A549 (cell line): Measurements from ENCODE around the gene MRPL14. TPM values are rescaled to one million over a fixed set of nuclear protein-coding genes. Genes with fewer than 3 reads are reported as not detected.

Experiments used
- ATAC-seq, 2 experiments: fragments of 200-7000 bp in 1 of 2; fragments of >200 bp in 1 of 2; cut with Nextera tagmentation in 1 of 2; cut with Tn5 transposase in 1 of 2; 3 replicates each; pipeline versions ENCODE4 v1.8.0 to v1.9.1; 2018 to 2020; ENCODE audit warnings: mild to moderate bottlenecking in 1 of 2, moderate library complexity in 1 of 2
- CTCF ChIA-PET: fragments of 300-600 bp; sonication (Branson Sonifier 250); formaldehyde crosslinking; extraction: SDS; loops from one replicate; lab custom pipeline; 2021; ENCODE audit warnings: antibody characterized with exemption, inconsistent platforms; lab: Yijun Ruan, JAX
- POLR2A ChIA-PET: fragments of 350-600 bp; formaldehyde crosslinking; extraction: SDS; loops from one replicate; lab custom pipeline; 2021; ENCODE audit warnings: antibody characterized with exemption, inconsistent platforms; lab: Yijun Ruan, JAX
- DNase-seq, 2 experiments: peaks; one replicate each; pipeline versions ENCODE4 v3.0.0 to v3.0.0-alpha.2; 2011 to 2016; ENCODE audit warnings: low read depth in 1 of 2, low spot score in 1 of 2
- FAIRE-seq: peaks from 2 replicates; lab custom pipeline; 2011; peaks lifted over from hg19 to GRCh38; lab: Jason Lieb, UNC
- H3K27ac ChIP-seq, 2 experiments: fragments of >200 bp; sonication (Bioruptor Twin); formaldehyde crosslinking; 3 replicates each; pipeline ENCODE4 v1.5.1; 2016 to 2017
- H3K4me1 ChIP-seq: fragments of >200 bp; sonication (Bioruptor Twin); formaldehyde crosslinking; 3 replicates; pipeline ENCODE4 v1.6.1; 2016
- H3K4me2 ChIP-seq: fragments of >200 bp; sonication (Bioruptor Twin); formaldehyde crosslinking; 3 replicates; pipeline ENCODE4 v1.6.1; 2016
- H3K4me3 ChIP-seq: fragments of >200 bp; sonication (Bioruptor Twin); formaldehyde crosslinking; 3 replicates; pipeline ENCODE4 v1.5.1; 2016
- H3K9me3 ChIP-seq: fragments of >200 bp; sonication (Bioruptor Twin); formaldehyde crosslinking; 3 replicates; pipeline ENCODE4 v1.6.1; 2016
- ATOH8 ChIP-seq: fragments of 250-450 bp; sonication (Bioruptor Pico); IDR thresholded peaks from 2 replicates; pipeline ENCODE4 v1.5.0; 2020; ENCODE audit warnings: low read depth, mild to moderate bottlenecking, moderate library complexity
- CBX2 ChIP-seq: fragments of 200-600 bp; sonication (generic); IDR thresholded peaks from 2 replicates; pipeline ENCODE4 v1.6.1; 2016; ENCODE audit warnings: low read depth, mild to moderate bottlenecking, borderline replicate concordance
- CHD2 ChIP-seq: fragments of 150-350 bp; IDR thresholded peaks from 2 replicates; pipeline ENCODE4 v1.6.1; 2014; ENCODE audit warnings: low read length; ENCODE audit not compliant: partially characterized antibody
- E2F6 ChIP-seq: IDR thresholded peaks from 2 replicates; pipeline ENCODE4 v1.6.1; 2012; ENCODE audit warnings: low read depth, borderline replicate concordance
- HEYL ChIP-seq: fragments of 250-450 bp; sonication (Bioruptor Pico); IDR thresholded peaks from 2 replicates; pipeline ENCODE4 v1.8.0; 2021; ENCODE audit warnings: mild to moderate bottlenecking, moderate library complexity
- HOXB13 ChIP-seq: fragments of 250-450 bp; sonication (Bioruptor Pico); IDR thresholded peaks from 2 replicates; pipeline ENCODE4 v1.5.0; 2020; ENCODE audit warnings: low read depth, mild to moderate bottlenecking, moderate library complexity
- HOXB5 ChIP-seq: fragments of 250-450 bp; sonication (Bioruptor Pico); IDR thresholded peaks from 2 replicates; pipeline ENCODE4 v1.5.0; 2020; ENCODE audit warnings: mild to moderate bottlenecking, moderate library complexity
- JUN ChIP-seq, 2 experiments: fragments of >200 bp; sonication (Bioruptor Twin); formaldehyde crosslinking; IDR thresholded peaks; 2 replicates in 1 of 2; 3 replicates in 1 of 2; pipeline ENCODE4 v1.6.1; 2016 to 2017
- JUNB ChIP-seq: fragments of >200 bp; sonication (Bioruptor Twin); formaldehyde crosslinking; IDR thresholded peaks from 2 replicates; pipeline ENCODE4 v1.6.1; 2016
- MAFK ChIP-seq: fragments of 450-650 bp; IDR thresholded peaks from 2 replicates; pipeline ENCODE4 v1.6.1; 2014; ENCODE audit not compliant: partially characterized antibody
- NPAS2 ChIP-seq: fragments of 250-450 bp; sonication (Bioruptor Pico); IDR thresholded peaks from 2 replicates; pipeline ENCODE4 v1.8.0; 2022; ENCODE audit warnings: mild to moderate bottlenecking, moderate library complexity, borderline replicate concordance
- RARB ChIP-seq: fragments of 250-450 bp; sonication (Bioruptor Pico); IDR thresholded peaks from 2 replicates; pipeline ENCODE4 v1.8.0; 2021; ENCODE audit warnings: mild to moderate bottlenecking, moderate library complexity
- REST ChIP-seq: fragments of 200-600 bp; sonication (generic); IDR thresholded peaks from 2 replicates; pipeline ENCODE4 v1.6.1; 2016; ENCODE audit warnings: antibody characterized with exemption, mild to moderate bottlenecking, moderate library complexity
- RFX5 ChIP-seq: fragments of 450-650 bp; IDR thresholded peaks from 2 replicates; pipeline ENCODE4 v1.7.1; 2014; ENCODE audit warnings: antibody characterized with exemption, mild to moderate bottlenecking, moderate library complexity
- SREBF2 ChIP-seq: fragments of 450-650 bp; IDR thresholded peaks from 2 replicates; pipeline ENCODE4 v1.6.1; 2014; ENCODE audit warnings: mild to moderate bottlenecking, moderate library complexity
- TFCP2L1 ChIP-seq: fragments of 250-450 bp; sonication (Bioruptor Pico); IDR thresholded peaks from 2 replicates; pipeline ENCODE4 v1.5.0; 2021; ENCODE audit warnings: mild to moderate bottlenecking
- USF2 ChIP-seq: fragments of 450-650 bp; IDR thresholded peaks from 2 replicates; pipeline ENCODE4 v1.6.1; 2014; ENCODE audit warnings: antibody characterized with exemption
- ZFP36 ChIP-seq: fragments of 450-650 bp; IDR thresholded peaks from 2 replicates; pipeline ENCODE4 v1.6.1; 2014; ENCODE audit warnings: borderline replicate concordance; ENCODE audit not compliant: partially characterized antibody
- ZSCAN20 ChIP-seq: fragments of 250-450 bp; sonication (Bioruptor Pico); IDR thresholded peaks from 2 replicates; pipeline ENCODE4 v1.8.0; 2022; ENCODE audit warnings: mild to moderate bottlenecking, moderate library complexity
- WGBS: methylation state at CpG from one replicate; pipeline ENCODE4 v1.1.6; 2017; ENCODE audit errors: missing lambda C conversion rate; 5-methylcytosine and 5-hydroxymethylcytosine counted together
- polyA plus RNA-seq, 4 experiments: library from polyadenylated mRNA; depleted of rRNA in 3 of 4; stranded (reverse); fragments of >200 nt; fragmentation: RNase III in 1 of 4; extraction: RNeasy Plus Mini Kit Qiagen cat#74134 plus additional on column Dnase treatment in 1 of 4; gene quantifications; 2 replicates in 3 of 4; 3 replicates in 1 of 4; pipeline ENCODE4 v1.2.3, GENCODE V29; 2011 to 2017
- TF ChIP-seq, protein P1 (sequence below): fragments of >200 bp; sonication (Bioruptor Twin); formaldehyde crosslinking; IDR thresholded peaks from 3 replicates; pipeline ENCODE4 v1.5.1; 2016
- TF ChIP-seq, protein P2 (sequence below): fragments of >200 bp; sonication (Bioruptor Twin); formaldehyde crosslinking; IDR thresholded peaks from 3 replicates; pipeline ENCODE4 v1.6.1; 2016

Gene MRPL14
- polyA plus RNA-seq, 2 of the 4 experiments (the other 2 are of a cell fraction): 47.1 to 55.3 TPM

DNA sequence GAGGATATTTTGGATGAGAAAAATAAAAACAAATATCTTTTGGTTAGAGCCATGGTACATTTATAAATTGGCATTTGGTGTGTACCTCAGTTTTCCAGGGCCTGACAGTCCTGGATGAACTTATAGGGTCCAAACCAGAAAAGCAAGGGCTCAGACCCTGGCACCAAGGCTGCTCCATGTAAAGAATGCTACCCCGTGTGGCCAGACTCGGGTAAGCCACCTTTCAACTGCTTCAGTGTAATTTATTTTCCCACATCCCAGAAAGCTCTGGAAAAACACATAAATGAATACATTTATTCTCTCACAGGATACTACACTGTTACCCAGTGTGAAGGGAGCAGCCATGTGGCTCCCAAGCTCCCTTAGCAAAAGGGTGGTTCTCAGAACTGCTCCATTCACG, 13.8 kb downstream of the MRPL14 start:
- Histone ChIP-seq H3K9me3 (no peaks in the 10 kb centered on the region), H3K27ac (no peak overlapping the region), H3K4me1 (peaks cover 19% of the 10 kb centered on the region), H3K4me3 (no peak overlapping the region), H3K4me2 (no peak overlapping the region)
- ChIA-PET POLR2A (no interaction called here), CTCF (interaction anchor here (6.7 kb wide), 1 partner anchor 13 kb away, joined by 30 read pairs; no protein-coding TSS in a partner anchor)
- 44% methylated on average over 3 of the region's 3 CpGs for WGBS
- ATAC-seq: peak; percentile 50 to 69; a peak in 3 of 6 replicates
- no peak for FAIRE-seq
- no peak for TF ChIP-seq ZFP36
- TF ChIP-seq RARB (CRISPR knock-in tag): no peak
- no peak for TF ChIP-seq ATOH8 (CRISPR knock-in tag)
- no peak for TF ChIP-seq MAFK
- TF ChIP-seq, protein P1, sequence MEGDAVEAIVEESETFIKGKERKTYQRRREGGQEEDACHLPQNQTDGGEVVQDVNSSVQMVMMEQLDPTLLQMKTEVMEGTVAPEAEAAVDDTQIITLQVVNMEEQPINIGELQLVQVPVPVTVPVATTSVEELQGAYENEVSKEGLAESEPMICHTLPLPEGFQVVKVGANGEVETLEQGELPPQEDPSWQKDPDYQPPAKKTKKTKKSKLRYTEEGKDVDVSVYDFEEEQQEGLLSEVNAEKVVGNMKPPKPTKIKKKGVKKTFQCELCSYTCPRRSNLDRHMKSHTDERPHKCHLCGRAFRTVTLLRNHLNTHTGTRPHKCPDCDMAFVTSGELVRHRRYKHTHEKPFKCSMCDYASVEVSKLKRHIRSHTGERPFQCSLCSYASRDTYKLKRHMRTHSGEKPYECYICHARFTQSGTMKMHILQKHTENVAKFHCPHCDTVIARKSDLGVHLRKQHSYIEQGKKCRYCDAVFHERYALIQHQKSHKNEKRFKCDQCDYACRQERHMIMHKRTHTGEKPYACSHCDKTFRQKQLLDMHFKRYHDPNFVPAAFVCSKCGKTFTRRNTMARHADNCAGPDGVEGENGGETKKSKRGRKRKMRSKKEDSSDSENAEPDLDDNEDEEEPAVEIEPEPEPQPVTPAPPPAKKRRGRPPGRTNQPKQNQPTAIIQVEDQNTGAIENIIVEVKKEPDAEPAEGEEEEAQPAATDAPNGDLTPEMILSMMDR: no peak; the same call in 2 of the 3 replicates
- TF ChIP-seq E2F6: no peak
- TF ChIP-seq HEYL: no peak
- TF ChIP-seq TFCP2L1 (CRISPR knock-in tag): no peak
- no peak for TF ChIP-seq HOXB13 (CRISPR knock-in tag)
- no peak for TF ChIP-seq JUN (IDR thresholded peaks at IDR 0.05)
- TF ChIP-seq JUNB: no peak
- no peak for TF ChIP-seq CHD2
- no peak for TF ChIP-seq CBX2
- no peak for TF ChIP-seq HOXB5 (CRISPR knock-in tag)
- TF ChIP-seq RFX5: no peak
- TF ChIP-seq, protein P2, sequence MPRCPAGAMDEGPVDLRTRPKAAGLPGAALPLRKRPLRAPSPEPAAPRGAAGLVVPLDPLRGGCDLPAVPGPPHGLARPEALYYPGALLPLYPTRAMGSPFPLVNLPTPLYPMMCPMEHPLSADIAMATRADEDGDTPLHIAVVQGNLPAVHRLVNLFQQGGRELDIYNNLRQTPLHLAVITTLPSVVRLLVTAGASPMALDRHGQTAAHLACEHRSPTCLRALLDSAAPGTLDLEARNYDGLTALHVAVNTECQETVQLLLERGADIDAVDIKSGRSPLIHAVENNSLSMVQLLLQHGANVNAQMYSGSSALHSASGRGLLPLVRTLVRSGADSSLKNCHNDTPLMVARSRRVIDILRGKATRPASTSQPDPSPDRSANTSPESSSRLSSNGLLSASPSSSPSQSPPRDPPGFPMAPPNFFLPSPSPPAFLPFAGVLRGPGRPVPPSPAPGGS: no peak
- peak in 1 of 2 experiments; percentile 18 for DNase-seq

- no peak for DNase-seq
- POLR2A ChIA-PET: no interaction called here
- H3K27ac ChIP-seq: no peak overlapping the region
- H3K4me1 ChIP-seq: 0 out of 3 replicates have a peak, but pooled peaks cover 2% of the 10 kb centered on the region
- WGBS: 80% methylated on average over 6 of the region's 6 CpGs
- TF ChIP-seq REST: no peak
- TF ChIP-seq USF2: no peak
- no peak for TF ChIP-seq NPAS2 (CRISPR knock-in tag)
- TF ChIP-seq SREBF2: no peak
- TF ChIP-seq TFCP2L1 (CRISPR knock-in tag): no peak
- TF ChIP-seq ZSCAN20: no peak
- TF ChIP-seq, all 56 proteins: peak for 0
- no peaks in the 10 kb centered on the region for H3K9me3 ChIP-seq
- CTCF ChIA-PET: interaction anchor here (0.6 to 6.7 kb wide), 6 partner anchors 11 to 605 kb away, joined by 3 to 30 read pairs (median 4); no protein-coding TSS in a partner anchor
- H3K4me3 ChIP-seq: no peak overlapping the region
- FAIRE-seq (no peak), ATAC-seq (no peak)
- H3K4me2 ChIP-seq: no peak overlapping the region
Measured at GRCh38 chr6:44111434-44112417, 15.5 kb downstream of the MRPL14 start.
